H9 (cell line): ENCODE results near the gene CD46. TPM values are rescaled to one million over a fixed set of nuclear protein-coding genes. Genes with fewer than 3 reads are reported as not detected.
A peak's percentile ranks its signal among the peaks of the same experiment; 100 is the strongest.

Source experiments
- DNase-seq: peaks from one replicate; pipeline ENCODE4 v3.0.0-alpha.2; 2017
- H2AFZ ChIP-seq: one replicate; pipeline ENCODE4 v1.6.1; 2013; ENCODE audit warnings: mild to moderate bottlenecking, low read length, control low read depth, moderate library complexity
- H2AK5ac ChIP-seq: 2 replicates; pipeline ENCODE4 v1.6.1; 2013; ENCODE audit warnings: low read length, control low read depth, mixed read lengths; ENCODE audit not compliant: insufficient read length
- H2BK120ac ChIP-seq: one replicate; pipeline ENCODE4 v1.6.1; 2013; ENCODE audit warnings: low read depth, mild to moderate bottlenecking, low read length, control low read depth, inconsistent platforms; ENCODE audit not compliant: poor library complexity, severe bottlenecking
- H2BK12ac ChIP-seq: 2 replicates; pipeline ENCODE4 v1.6.1; 2013; ENCODE audit warnings: low read length, control low read depth, mixed read lengths, low read depth; ENCODE audit not compliant: insufficient read length
- H2BK15ac ChIP-seq: 2 replicates; pipeline ENCODE4 v1.6.1; 2013; ENCODE audit warnings: low read depth, low read length, control low read depth
- H2BK20ac ChIP-seq: one replicate; pipeline ENCODE4 v1.6.1; 2013; ENCODE audit warnings: low read depth, mild to moderate bottlenecking, low read length, control low read depth, inconsistent platforms; ENCODE audit not compliant: poor library complexity, severe bottlenecking
- H2BK5ac ChIP-seq: 2 replicates; pipeline ENCODE4 v1.6.1; 2013; ENCODE audit warnings: low read length, control low read depth, mixed read lengths; ENCODE audit not compliant: insufficient read length
- H3K14ac ChIP-seq: 2 replicates; pipeline ENCODE4 v1.6.1; 2013; ENCODE audit warnings: low read length, control low read depth; ENCODE audit not compliant: insufficient read depth
- H3K18ac ChIP-seq: 2 replicates; pipeline ENCODE4 v1.6.1; 2013; ENCODE audit warnings: low read depth, mild to moderate bottlenecking, mixed read lengths, low read length, control low read depth; ENCODE audit not compliant: insufficient read length
- H3K23ac ChIP-seq: 2 replicates; pipeline ENCODE4 v1.6.1; 2013; ENCODE audit warnings: low read length, control low read depth, mixed read lengths, low read depth; ENCODE audit not compliant: insufficient read length
- H3K23me2 ChIP-seq: 2 replicates; pipeline ENCODE4 v1.6.1; 2013; ENCODE audit warnings: low read depth, mild to moderate bottlenecking, mixed read lengths, low read length, control low read depth; ENCODE audit not compliant: insufficient read length, poor library complexity, severe bottlenecking
- H3K27ac ChIP-seq: 2 replicates; pipeline ENCODE4 v1.5.1; 2013; ENCODE audit warnings: low read length, control low read depth, mixed read lengths, low read depth; ENCODE audit not compliant: insufficient read length
- H3K27me3 ChIP-seq: 2 replicates; pipeline ENCODE4 v1.6.1; 2013; ENCODE audit warnings: low read length, control low read depth, inconsistent platforms; ENCODE audit not compliant: insufficient read depth
- H3K4ac ChIP-seq: 2 replicates; pipeline ENCODE4 v1.6.1; 2013; ENCODE audit warnings: low read depth, mild to moderate bottlenecking, control low read depth, inconsistent platforms, low read length, moderate library complexity
- H3K4me1 ChIP-seq: 2 replicates; pipeline ENCODE4 v1.6.1; 2013; ENCODE audit warnings: low read length, control low read depth, inconsistent platforms; ENCODE audit not compliant: insufficient read depth
- H3K4me2 ChIP-seq: 2 replicates; pipeline ENCODE4 v1.6.1; 2013; ENCODE audit warnings: low read length, control low read depth, mixed read lengths; ENCODE audit not compliant: insufficient read length, insufficient read depth
- H3K56ac ChIP-seq: 2 replicates; pipeline ENCODE4 v1.6.1; 2013; ENCODE audit warnings: low read depth, mild to moderate bottlenecking, mixed read lengths, low read length, control low read depth; ENCODE audit not compliant: insufficient read length
- H3K79me1 ChIP-seq: 2 replicates; pipeline ENCODE4 v1.6.1; 2013; ENCODE audit warnings: low read depth, mild to moderate bottlenecking, moderate library complexity, low read length, control low read depth, inconsistent platforms; ENCODE audit not compliant: insufficient read depth, poor library complexity, severe bottlenecking
- H3K79me2 ChIP-seq: 2 replicates; pipeline ENCODE4 v1.6.1; 2013; ENCODE audit warnings: low read length, control low read depth, inconsistent platforms; ENCODE audit not compliant: insufficient read depth
- H3K9ac ChIP-seq: 2 replicates; pipeline ENCODE4 v1.6.1; 2013; ENCODE audit warnings: low read length, control low read depth, mixed read lengths; ENCODE audit not compliant: insufficient read length; ENCODE audit errors: extremely low read depth
- H3K9me3 ChIP-seq: one replicate; pipeline ENCODE4 v1.6.1; 2013; ENCODE audit warnings: low read depth, low read length, inconsistent platforms; ENCODE audit not compliant: control insufficient read depth
- H3T11ph ChIP-seq: one replicate; pipeline ENCODE4 v1.6.1; 2013; ENCODE audit warnings: mild to moderate bottlenecking, low read length, control low read depth, inconsistent platforms
- H4K20me1 ChIP-seq: one replicate; pipeline ENCODE4 v1.6.1; 2013; ENCODE audit not compliant: control insufficient read depth, insufficient read length, insufficient read depth
- H4K5ac ChIP-seq: 2 replicates; pipeline ENCODE4 v1.6.1; 2013; ENCODE audit warnings: low read depth, mild to moderate bottlenecking, mixed read lengths, low read length, control low read depth; ENCODE audit not compliant: insufficient read length
- H4K8ac ChIP-seq: replicated peaks from 2 replicates; pipeline ENCODE4 v1.6.1; 2013; ENCODE audit warnings: low read length, control low read depth, mixed read lengths, low read depth; ENCODE audit not compliant: insufficient read length
- H4K91ac ChIP-seq: 2 replicates; pipeline ENCODE4 v1.6.1; 2013; ENCODE audit warnings: low read depth, mild to moderate bottlenecking, moderate library complexity, mixed read lengths, low read length, control low read depth; ENCODE audit not compliant: insufficient read length
- H3K27ac Mint-ChIP-seq, 3 experiments: 2 replicates in 2 of 3; 3 replicates in 1 of 3; pipeline ENCODE4 v1.8.0; 2020 to 2021; ENCODE audit warnings: mixed read lengths in 3 of 3, mild to moderate bottlenecking in 1 of 3, moderate library complexity in 1 of 3
- H3K27me3 Mint-ChIP-seq: 2 replicates; pipeline ENCODE4 v1.8.0; 2021; ENCODE audit warnings: low read depth, mild to moderate bottlenecking, moderate library complexity, mixed read lengths
- H3K36me3 Mint-ChIP-seq, 3 experiments: 2 replicates in 2 of 3; 3 replicates in 1 of 3; pipeline ENCODE4 v1.8.0; 2020 to 2021; ENCODE audit warnings: low read depth in 3 of 3, mixed read lengths in 3 of 3; ENCODE audit not compliant: insufficient read depth in 1 of 3
- H3K4me1 Mint-ChIP-seq, 2 experiments: 2 replicates each; pipeline ENCODE4 v1.8.0; 2020; ENCODE audit warnings: mixed read lengths in 2 of 2
- H3K4me3 Mint-ChIP-seq, 2 experiments: 2 replicates in 1 of 2; 3 replicates in 1 of 2; pipeline ENCODE4 v1.8.0; 2020 to 2021; ENCODE audit warnings: mild to moderate bottlenecking in 2 of 2, mixed read lengths in 2 of 2, moderate library complexity in 1 of 2
- H3K9me3 Mint-ChIP-seq, 2 experiments: 2 replicates in 1 of 2; 3 replicates in 1 of 2; pipeline ENCODE4 v1.8.0; 2020; ENCODE audit warnings: mild to moderate bottlenecking in 2 of 2, mixed read lengths in 2 of 2, moderate library complexity in 1 of 2
- CTCF ChIP-seq: fragments of 200-600 bp; sonication (generic); conservative IDR thresholded peaks from 3 replicates; pipeline ENCODE4 v1.8.0; 2021; ENCODE audit warnings: antibody characterized with exemption, mild to moderate bottlenecking
- WGBS: extraction: QIAGEN DNeasy Blood & Tissue Kit; methylation state at CpG from one replicate; pipeline ENCODE4 v1.1.7; 2013; ENCODE audit warnings: missing lambda C conversion rate, low lambda C conversion rate, mixed read lengths; ENCODE audit not compliant: insufficient read length; ENCODE audit errors: extremely low coverage; 5-methylcytosine and 5-hydroxymethylcytosine counted together
- total RNA-seq: library from RNA; stranded (reverse); gene quantifications from 2 replicates; pipeline ENCODE4 v1.2.1, GENCODE V29; 2021

CD46 gene
- total RNA-seq, 1 experiment from 2014 or later = 89.2 TPM

- Histone ChIP-seq H3K9me3 (no peaks in the 10 kb centered on the region), H2BK20ac (no peak overlapping the region), H2AK5ac (no peak overlapping the region), H3K18ac (no peak overlapping the region), H4K5ac (no peak overlapping the region), H2AFZ (no peak overlapping the region), H3K4me2 (no peak overlapping the region), H3K14ac (no peak overlapping the region), H3K79me1 (no peaks in the 10 kb centered on the region), H3K4ac (no peak overlapping the region), H3K56ac (no peak overlapping the region), H3T11ph (no peak overlapping the region), H3K23ac (no peak overlapping the region), H2BK120ac (no peak overlapping the region), H3K23me2 (peaks cover 4% of the 10 kb centered on the region), H4K20me1 (no peaks in the 10 kb centered on the region), H2BK15ac (no peak overlapping the region), H4K91ac (no peak overlapping the region), H2BK5ac (no peak overlapping the region), H3K27me3 (no peaks in the 10 kb centered on the region), H3K9ac (no peak overlapping the region), H3K79me2 (peaks cover 20% of the 10 kb centered on the region; the same call in 1 of the 2 replicates), H3K4me1 (peaks cover 3% of the 10 kb centered on the region; the same call in 1 of the 2 replicates), H2BK12ac (no peak overlapping the region), H4K8ac (no peak overlapping the region), H3K27ac (no peak overlapping the region)
- no peaks in the 10 kb centered on the region for H3K27me3 Mint-ChIP-seq
- no CpG with 5 or more reads among the region's 2 CpGs for WGBS
- peak overlapping the region in 1 of 3 experiments; percentile 55; a peak in 2 of 7 replicates for H3K27ac Mint-ChIP-seq
- no peaks in the 10 kb centered on the region for H3K9me3 Mint-ChIP-seq
- DNase-seq = no peak
- H3K4me3 Mint-ChIP-seq = peak overlapping the region in 1 of 2 experiments; percentile 30; a peak in 1 of 5 replicates
- TF ChIP-seq CTCF = no peak
- H3K4me1 Mint-ChIP-seq = peaks cover 53 to 55% of the 10 kb centered on the region in 2 experiments
- no peaks in the 10 kb centered on the region for H3K36me3 Mint-ChIP-seq
These were observed 2.9 kb upstream of the CD46 start for GRCh38 chr1:207748737-207749528.
